Endothelial cell of umbilical vein (primary cell): ENCODE measurements around the gene AGPAT2. TPM values are rescaled to one million over a fixed set of nuclear protein-coding genes. Genes with fewer than 3 reads are reported as not detected.
A peak's percentile ranks its signal among the peaks of the same experiment; 100 is the strongest.

ENCODE experiments used
- BruUV-seq: library from RNA; stranded (reverse); fragments of 400-500 nt; replicated peaks from 2 replicates; lab custom pipeline; 2021; lab: Mats Ljungman, UMichigan
- CTCF ChIA-PET: fragments of 300-600, 350-600 bp; sonication (Branson Sonifier 250); formaldehyde crosslinking; loops from one replicate; lab custom pipeline; 2021; ENCODE audit warnings: antibody characterized with exemption, inconsistent platforms; lab: Charles Lee
- POLR2A ChIA-PET: fragments of 300-600, 350-600 bp; sonication (Branson Sonifier 250); formaldehyde crosslinking; loops from one replicate; lab custom pipeline; 2021; ENCODE audit warnings: antibody characterized with exemption, inconsistent platforms; lab: Charles Lee
- DNase-seq: peaks from one replicate; pipeline ENCODE4 v3.0.0-alpha.2; 2011; ENCODE audit warnings: low read depth, low spot score
- FAIRE-seq: peaks from 2 replicates; lab custom pipeline; 2011; peaks lifted over from hg19 to GRCh38; lab: Jason Lieb, UNC
- H2AFZ ChIP-seq: 2 replicates; pipeline ENCODE4 v1.6.0; 2012; ENCODE audit warnings: low read depth, low read length, control low read depth, inconsistent platforms
- H3K27ac ChIP-seq: 2 replicates; pipeline ENCODE4 v1.5.1; 2011; ENCODE audit warnings: low read depth, mild to moderate bottlenecking, control low read depth, low read length, moderate library complexity; ENCODE audit not compliant: insufficient read depth
- H3K27me3 ChIP-seq, 2 experiments: 2 replicates each; pipeline versions ENCODE4 v1.6.0 to v1.6.1; 2011; ENCODE audit warnings: low read length in 2 of 2, mixed read lengths in 1 of 2; ENCODE audit not compliant: control insufficient read depth in 2 of 2, insufficient read depth in 2 of 2
- H3K36me3 ChIP-seq, 2 experiments: 2 replicates in 1 of 2; 3 replicates in 1 of 2; pipeline ENCODE4 v1.5.1; 2011; ENCODE audit warnings: low read length in 2 of 2, mild to moderate bottlenecking in 1 of 2, moderate library complexity in 1 of 2; ENCODE audit not compliant: control insufficient read depth in 2 of 2, insufficient read depth in 2 of 2; ENCODE audit errors: extremely low read depth in 1 of 2
- H3K4me1 ChIP-seq: 3 replicates; pipeline ENCODE4 v1.5.1; 2011; ENCODE audit warnings: mild to moderate bottlenecking, low read length; ENCODE audit not compliant: control insufficient read depth, insufficient read depth; ENCODE audit errors: extremely low read depth
- H3K4me2 ChIP-seq: 2 replicates; pipeline ENCODE4 v1.6.1; 2011; ENCODE audit warnings: low read length, control low read depth, mixed read lengths; ENCODE audit not compliant: insufficient read depth
- H3K4me3 ChIP-seq, 3 experiments: fragments of 200-600 bp in 1 of 3; sonication (generic), shearing (Covaris generic) in 1 of 3; replicated peaks in 1 of 3; 2 replicates each; pipeline ENCODE4 v1.5.1; 2011 to 2016; ENCODE audit warnings: control low read depth in 3 of 3, low read length in 3 of 3, mild to moderate bottlenecking in 2 of 3, inconsistent platforms in 1 of 3, low read depth in 1 of 3, moderate library complexity in 1 of 3; ENCODE audit not compliant: insufficient read depth in 1 of 3
- H3K79me2 ChIP-seq: 2 replicates; pipeline ENCODE4 v1.6.0; 2012; ENCODE audit warnings: low read length, inconsistent platforms; ENCODE audit not compliant: control insufficient read depth, insufficient read depth
- H3K9ac ChIP-seq: replicated peaks from 2 replicates; pipeline ENCODE3; 2011; ENCODE audit warnings: low read length, control low read depth; ENCODE audit not compliant: insufficient read depth; ENCODE audit errors: extremely low read depth
- H3K9me1 ChIP-seq: replicated peaks from 3 replicates; pipeline ENCODE4 v1.6.0; 2011; ENCODE audit warnings: mild to moderate bottlenecking, low read length; ENCODE audit not compliant: control insufficient read depth, insufficient read depth; ENCODE audit errors: extremely low read depth
- H3K9me3 ChIP-seq: replicated peaks from 2 replicates; pipeline ENCODE4 v1.5.1; 2012; ENCODE audit warnings: low read length, inconsistent platforms; ENCODE audit not compliant: control insufficient read depth, insufficient read depth
- H4K20me1 ChIP-seq: replicated peaks from 2 replicates; pipeline ENCODE3; 2011; ENCODE audit warnings: mild to moderate bottlenecking, low read length; ENCODE audit not compliant: control insufficient read depth, insufficient read depth; ENCODE audit errors: extremely low read depth
- CTCF ChIP-seq, 2 donors: IDR thresholded peaks; 1 replicate in 1 of 2; 2 replicates in 1 of 2; pipeline ENCODE4 v1.5.1; 2011; ENCODE audit warnings: low read length in 2 of 2, mild to moderate bottlenecking in 2 of 2, moderate library complexity in 2 of 2, control low read depth in 1 of 2, inconsistent platforms in 1 of 2, low read depth in 1 of 2; ENCODE audit not compliant: insufficient read depth in 1 of 2; ENCODE audit errors: extremely low read depth in 1 of 2
- EZH2 ChIP-seq: IDR thresholded peaks from 2 replicates; pipeline ENCODE4 v1.6.1; 2012; ENCODE audit warnings: borderline replicate concordance, low read depth, mild to moderate bottlenecking, moderate library complexity, low read length, inconsistent platforms; ENCODE audit not compliant: severe bottlenecking
- FOS ChIP-seq: IDR thresholded peaks from 2 replicates; pipeline ENCODE4 v1.6.1; 2011; ENCODE audit warnings: mild to moderate bottlenecking, low read length, moderate library complexity, borderline replicate concordance; ENCODE audit not compliant: insufficient read depth
- GATA2 ChIP-seq: IDR thresholded peaks from 2 replicates; pipeline ENCODE4 v1.7.0; 2011; ENCODE audit warnings: low read depth, mild to moderate bottlenecking, moderate library complexity, mixed read lengths, low read length; ENCODE audit not compliant: insufficient read length, insufficient read depth
- JUN ChIP-seq: IDR thresholded peaks from 2 replicates; pipeline ENCODE4 v1.6.1; 2011; ENCODE audit warnings: borderline replicate concordance, low read depth; ENCODE audit not compliant: insufficient read length, insufficient read depth
- MAX ChIP-seq: IDR thresholded peaks from 2 replicates; pipeline ENCODE4 v1.6.1; 2011; ENCODE audit not compliant: insufficient read depth, insufficient read length
- MYC ChIP-seq: IDR thresholded peaks from one replicate; pipeline ENCODE4 v1.6.1; 2011; ENCODE audit warnings: mild to moderate bottlenecking, low read depth, low read length
- POLR2A ChIP-seq: IDR thresholded peaks from 2 replicates; pipeline ENCODE4 v1.6.1; 2012; ENCODE audit warnings: low read depth, mild to moderate bottlenecking, control low read depth, low read length
- POLR2AphosphoS5 ChIP-seq: IDR thresholded peaks from 2 replicates; pipeline ENCODE4 v1.6.1; 2012; ENCODE audit warnings: low read depth, mild to moderate bottlenecking, control low read depth, low read length, moderate library complexity; ENCODE audit not compliant: insufficient read depth
- dilution Hi-C: fragments of 300-500 bp; cut with MboI; formaldehyde crosslinking; loops from one replicate; pipeline ENCODE4 v1.15.0; 2019; ENCODE audit warnings: low sequenced_read_pairs; ENCODE audit not compliant: extremely low pct_ligation_motif_present
- intact Hi-C: fragments of 100-400 bp; cut with micrococcal nuclease; formaldehyde crosslinking; loops from one replicate; pipeline ENCODE4 v1.10.0; 2022
- polyA plus RNA-seq, 4 experiments: library from polyadenylated mRNA; depleted of rRNA in 3 of 4; stranded (reverse) in 3 of 4; unstranded in 1 of 4; fragments of >200 nt; gene quantifications; 2 replicates each; pipeline versions ENCODE4 v1.2.1 to v1.2.3, GENCODE V29; 2011 to 2012; ENCODE audit warnings: missing spikeins in 1 of 4
- total RNA-seq: library from RNA; stranded (reverse); gene quantifications from 2 replicates; pipeline ENCODE4 v1.2.3, GENCODE V29; 2021

AGPAT2 gene
- total and polyA plus RNA-seq, 2 donors (not counting 3 experiments of a cell fraction or from before 2014, with no cell fraction given) = 45.5 to 55.3 TPM

GRCh38 chr9:136658849-136659535 is 28.3 kb downstream of the AGPAT2 start:
- no TSS peak for BruUV-seq
- ChIA-PET CTCF (interaction anchor here (0.7 to 5.0 kb wide), 2 partner anchors 11 to 14 kb away, joined by 3 to 59 read pairs; no protein-coding TSS in a partner anchor), POLR2A (interaction anchor here (1.6 kb wide), 1 partner anchor 12 kb away, joined by 3 read pairs; no protein-coding TSS in a partner anchor)
- intact Hi-C loops = no loop called here
- Histone ChIP-seq H2AFZ (no peak overlapping the region), H3K4me1 (peaks cover 72% of the 10 kb centered on the region), H3K27me3 (no peaks in the 10 kb centered on the region), H3K36me3 (peaks cover 0 to 3% of the 10 kb centered on the region in 2 experiments), H3K9me1 (no peaks in the 10 kb centered on the region), H3K79me2 (peaks cover 38% of the 10 kb centered on the region), H3K9ac (peak overlapping the region; percentile 49), H3K4me2 (peak overlapping the region; percentile 26), H3K27ac (peak overlapping the region; percentile 98), H4K20me1 (no peaks in the 10 kb centered on the region), H3K4me3 (peak overlapping the region in 1 of 3 experiments; percentile 19), H3K9me3 (no peaks in the 10 kb centered on the region)
- dilution Hi-C loops = no loop called here
- DNase-seq (peak; percentile 49), FAIRE-seq (peak; percentile 59)
- TF ChIP-seq FOS (no peak), CTCF (IDR thresholded peaks at IDR 0.05; ENCODE audit: extremely low read depth in 1 of 2, insufficient read depth in 1 of 2, low read depth in 1 of 2, low read length in 2 of 2) (peak in 1 of 2 donors; percentile 5), MYC (no peak), JUN (no peak), MAX (no peak), EZH2 (no peak), GATA2 (no peak), POLR2A (peak; percentile 46), POLR2AphosphoS5 (no peak)
